Measurements from ENCODE around the gene MED27. TPM values are rescaled to one million over a fixed set of nuclear protein-coding genes. Genes with fewer than 3 reads are reported as not detected.

Gene MED27
- total and polyA plus RNA-seq, 2 of the 8 experiments (the other 6 are each of a cell fraction or from before 2014, with no cell fraction given), result 29.9 to 56.5 TPM

DNA sequence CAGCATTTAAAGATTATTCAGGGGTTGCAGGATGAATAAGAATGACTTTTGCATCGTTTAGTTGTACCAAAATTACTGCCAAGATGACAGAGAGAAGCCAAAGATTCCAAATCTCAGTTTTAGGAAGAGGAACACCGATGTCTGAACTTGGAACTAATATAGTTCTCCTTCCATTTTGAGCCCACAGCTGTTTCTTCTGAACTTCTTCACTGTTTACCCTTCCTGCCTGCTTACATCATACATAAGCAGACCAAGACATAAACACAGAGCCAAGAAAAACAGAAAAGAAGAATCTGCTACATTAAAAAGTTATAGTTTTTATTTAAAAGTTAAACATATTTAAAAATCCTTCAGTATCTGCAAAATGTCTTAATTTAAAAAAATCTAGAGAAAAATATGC is 192.8 kb downstream of the MED27 start:
- no peak overlapping the region for H3K4me3 ChIP-seq (ENCODE audit: extremely low read depth in 1 of 4, insufficient read depth in 2 of 4, low read depth in 3 of 4, low read length in 4 of 4)
- H4K8ac ChIP-seq (ENCODE audit: extremely low read depth, insufficient read depth, low read length), result no peak overlapping the region
- FAIRE-seq (no peak), DNase-seq (ENCODE audit: low read depth in 1 of 2, low spot score in 2 of 2) (no peak)
- H2AFZ ChIP-seq (ENCODE audit: low read length), result no peak overlapping the region
- no peak overlapping the region for H3K9ac ChIP-seq (replicated peaks in 1 of 4; ENCODE audit: extremely low read depth in 1 of 4, low read depth in 3 of 4, low read length in 3 of 4)
- H4K20me1 ChIP-seq (replicated peaks in 1 of 2; ENCODE audit: control insufficient read depth in 1 of 2, insufficient read depth in 2 of 2, low read length in 2 of 2), result no peaks in the 10 kb centered on the region
- no peaks in the 10 kb centered on the region for H3K23me2 ChIP-seq (ENCODE audit: low read depth, low read length)
- no peak overlapping the region for H4K5ac ChIP-seq (ENCODE audit: insufficient read length, low read depth, low read length)
- no peak overlapping the region for H2BK20ac ChIP-seq (ENCODE audit: low read length)
- no peak overlapping the region for H3K4me2 ChIP-seq (ENCODE audit: insufficient read depth in 1 of 2, low read depth in 2 of 2, low read length in 2 of 2)
- no peak overlapping the region for H3K27ac ChIP-seq (ENCODE audit: low read depth, low read length)
- 86% methylated on average over 2 of the region's 2 CpGs; no CpG with 5 or more reads in 1 of the 2 experiments for WGBS, 2 experiments (ENCODE audit: extremely low coverage in 1 of 2, insufficient coverage in 1 of 2, insufficient read length in 1 of 2, insufficient replicate concordance in 2 of 2, low coverage in 1 of 2, low lambda C conversion rate in 2 of 2, missing lambda C conversion rate in 1 of 2)
- no peak overlapping the region for H3K56ac ChIP-seq (replicated peaks; ENCODE audit: insufficient read length, low read depth, low read length)
- no peak overlapping the region for H3K23ac ChIP-seq (ENCODE audit: insufficient read length)
- H3K14ac ChIP-seq (ENCODE audit: insufficient read length), result no peak overlapping the region
- H3K9me3 ChIP-seq (ENCODE audit: insufficient read depth in 2 of 2, low read depth in 1 of 2, low read length in 1 of 2), result no peaks in the 10 kb centered on the region
- no peak overlapping the region for H3K18ac ChIP-seq (ENCODE audit: extremely low read depth, low read length)
- H2BK5ac ChIP-seq (ENCODE audit: low read depth, low read length), result no peak overlapping the region
- no peak overlapping the region for H2AK5ac ChIP-seq (ENCODE audit: low read depth, low read length)
- H3K36me3 ChIP-seq (ENCODE audit: control insufficient read depth in 2 of 4, insufficient read depth in 4 of 4, low read length in 3 of 4), result 0 out of 8 replicates have a peak, but pooled peaks cover 0 to 3% (median 0%) of the 10 kb centered on the region in 4 experiments
- no peaks in the 10 kb centered on the region for H3K79me1 ChIP-seq (ENCODE audit: low read depth, low read length)
- no peak overlapping the region for H2BK12ac ChIP-seq (ENCODE audit: low read depth, low read length)
- no peak overlapping the region for H2BK15ac ChIP-seq (ENCODE audit: low read length)
- H3K4ac ChIP-seq (replicated peaks; ENCODE audit: insufficient read length, low read depth, low read length), result no peak overlapping the region
- no peaks in the 10 kb centered on the region for H3K79me2 ChIP-seq (ENCODE audit: control insufficient read depth in 1 of 2, insufficient read depth in 2 of 2, low read length in 2 of 2)
- H2BK120ac ChIP-seq (replicated peaks; ENCODE audit: low read depth, low read length), result no peak overlapping the region
- H4K91ac ChIP-seq (replicated peaks; ENCODE audit: insufficient read length, low read length), result no peak overlapping the region
- no peaks in the 10 kb centered on the region for H3K27me3 ChIP-seq (replicated peaks in 1 of 4; ENCODE audit: control insufficient read depth in 3 of 4, extremely low read depth in 1 of 4, insufficient read depth in 3 of 4, low read length in 3 of 4)
- POLR2A ChIA-PET (ENCODE audit: partially characterized antibody), result no interaction called here
- TF ChIP-seq, protein P1, sequence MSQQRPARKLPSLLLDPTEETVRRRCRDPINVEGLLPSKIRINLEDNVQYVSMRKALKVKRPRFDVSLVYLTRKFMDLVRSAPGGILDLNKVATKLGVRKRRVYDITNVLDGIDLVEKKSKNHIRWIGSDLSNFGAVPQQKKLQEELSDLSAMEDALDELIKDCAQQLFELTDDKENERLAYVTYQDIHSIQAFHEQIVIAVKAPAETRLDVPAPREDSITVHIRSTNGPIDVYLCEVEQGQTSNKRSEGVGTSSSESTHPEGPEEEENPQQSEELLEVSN (IDR thresholded peaks at IDR 0.05), result no peak
- TF ChIP-seq BCL11A (IDR thresholded peaks at IDR 0.05; ENCODE audit: low read depth in 2 of 2, low read length in 2 of 2), result no peak
- TF ChIP-seq SUZ12 (IDR thresholded peaks at IDR 0.05; ENCODE audit: low read length), result no peak
- no peak for TF ChIP-seq BACH1 (IDR thresholded peaks at IDR 0.05; ENCODE audit: low read length)
- no peak for TF ChIP-seq CBX5 (IDR thresholded peaks at IDR 0.05; ENCODE audit: low read depth, low read length)
- no peak for TF ChIP-seq KDM1A (IDR thresholded peaks at IDR 0.05; ENCODE audit: borderline replicate concordance, low read length)
- TF ChIP-seq NRF1 (IDR thresholded peaks at IDR 0.05; ENCODE audit: low read depth, low read length), result no peak
- TF ChIP-seq POLR2AphosphoS5 (IDR thresholded peaks at IDR 0.05; ENCODE audit: low read depth, low read length), result no peak
- no peak for TF ChIP-seq RAD21 (IDR thresholded peaks at IDR 0.05 in 1 of 2, conservative IDR thresholded peaks at IDR 0.05 in 1 of 2; ENCODE audit: low read depth in 2 of 2, low read length in 2 of 2)
- peaks cover 2 to 23% (median 17%) of the 10 kb centered on the region in 4 experiments for H3K4me1 ChIP-seq (replicated peaks in 1 of 4; ENCODE audit: control insufficient read depth in 3 of 4, insufficient read depth in 4 of 4, low read length in 3 of 4)
- CTCF ChIA-PET (ENCODE audit: partially characterized antibody), result interaction anchor here (1.7 to 5.5 kb wide), 2 partner anchors 13 to 68 kb away, joined by 5 to 25 read pairs; no protein-coding TSS in a partner anchor
